GM18499 (cell line): ENCODE measurements around the gene MSMO1.

Experiments used
- ATAC-seq: cut with Tn5 transposase; IDR thresholded peaks from one replicate; pipeline ENCODE4 v1.9.1; 2021; ENCODE audit warnings: moderate number of reproducible peaks; ENCODE audit not compliant: insufficient read depth, unreplicated experiment

The MSMO1 gene

GRCh38 chr4:165385126-165385525, 57.7 kb downstream of the MSMO1 start:
- no peak for ATAC-seq

GRCh38 chr4:165386328-165386727, 58.9 kb downstream of the MSMO1 start:
- ATAC-seq: no peak

GRCh38 chr4:165388756-165389155, 61.3 kb downstream of the MSMO1 start:
- no peak for ATAC-seq
